Sigmoid colon (tissue), 7 donors: Measurements from ENCODE around the gene RACK1. TPM values are rescaled to one million over a fixed set of nuclear protein-coding genes. Genes with fewer than 3 reads are reported as not detected.

Source experiments
- DNase-seq: peaks from one replicate; pipeline ENCODE4 v3.0.0-alpha.2; 2019
- H3K27ac ChIP-seq, 4 donors: fragments of 200-600 bp; sonication (generic); one replicate each; pipeline ENCODE4 v1.5.1; 2016 to 2019; ENCODE audit warnings: mild to moderate bottlenecking in 1 of 4
- H3K27me3 ChIP-seq, 3 donors: fragments of 200-600 bp; sonication (generic); one replicate each; pipeline ENCODE4 v1.5.1; 2019; ENCODE audit warnings: mild to moderate bottlenecking in 1 of 3
- H3K36me3 ChIP-seq, 4 donors: fragments of 200-600 bp; sonication (generic); one replicate each; pipeline ENCODE4 v1.5.1; 2016 to 2019
- H3K4me1 ChIP-seq, 4 donors: fragments of 200-600 bp; sonication (generic); one replicate each; pipeline ENCODE4 v1.5.1; 2017 to 2019
- H3K4me3 ChIP-seq, 4 donors: fragments of 200-600 bp; sonication (generic); one replicate each; pipeline ENCODE4 v1.5.1; 2017 to 2019; ENCODE audit warnings: mild to moderate bottlenecking in 2 of 4, moderate library complexity in 1 of 4
- H3K9me3 ChIP-seq, 4 donors: fragments of 200-600 bp in 3 of 4; sonication (generic) in 3 of 4; one replicate each; pipeline versions ENCODE4 v1.5.1 to v1.6.1; 2013 to 2019
- EP300 ChIP-seq, 4 donors: sonication (generic); formaldehyde crosslinking; IDR thresholded peaks; one replicate each; pipeline ENCODE4 v1.6.1; 2017; ENCODE audit warnings: antibody characterized with exemption in 4 of 4
- POLR2A ChIP-seq, 2 donors: fragments of 450-650 bp; IDR thresholded peaks; one replicate each; pipeline ENCODE4 v1.6.1; 2016; ENCODE audit warnings: antibody characterized with exemption in 2 of 2, mild to moderate bottlenecking in 2 of 2, moderate library complexity in 2 of 2
- POLR2AphosphoS5 ChIP-seq, 4 donors: sonication (generic); formaldehyde crosslinking; IDR thresholded peaks; one replicate each; pipeline ENCODE4 v1.6.1; 2017; ENCODE audit warnings: antibody characterized with exemption in 4 of 4
- WGBS, 2 donors: extraction: QIAGEN DNeasy Blood & Tissue Kit; methylation state at CpG; one replicate each; pipeline ENCODE4 v1.1.7; 2013; 5-methylcytosine and 5-hydroxymethylcytosine counted together
- intact Hi-C: fragments of 100-400 bp; cut with DNase I; formaldehyde crosslinking; loops from one replicate; pipeline ENCODE4 v1.15.1; 2023
- polyA plus RNA-seq, 3 donors: library from polyadenylated mRNA; stranded (reverse); fragments of 200-250 nt; gene quantifications; one replicate each; pipeline ENCODE4 v1.2.3, GENCODE V29; 2013
- total RNA-seq, 4 donors: library from RNA; depleted of rRNA; stranded (reverse); fragments of >200 nt; gene quantifications; one replicate each; pipeline ENCODE4 v1.1.0, GENCODE V29; 2016
- TF ChIP-seq, protein P1 (sequence below), 4 experiments: fragments of 450-650 bp in 3 of 4; fragments of 200-600 bp in 1 of 4; IDR thresholded peaks; one replicate each; pipeline ENCODE4 v1.5.1; 2016 to 2019; ENCODE audit warnings: antibody characterized with exemption in 4 of 4, mild to moderate bottlenecking in 3 of 4, moderate library complexity in 2 of 4
- donor health status: healthy with polysubstance abuse.
- donor health status: Bipolar disorder and iron deficiency.
- donor health status: healthy.

Gene RACK1
- total and polyA plus RNA-seq, 7 donors: 1,821 to 2,943 (median 2,174) TPM

DNA sequence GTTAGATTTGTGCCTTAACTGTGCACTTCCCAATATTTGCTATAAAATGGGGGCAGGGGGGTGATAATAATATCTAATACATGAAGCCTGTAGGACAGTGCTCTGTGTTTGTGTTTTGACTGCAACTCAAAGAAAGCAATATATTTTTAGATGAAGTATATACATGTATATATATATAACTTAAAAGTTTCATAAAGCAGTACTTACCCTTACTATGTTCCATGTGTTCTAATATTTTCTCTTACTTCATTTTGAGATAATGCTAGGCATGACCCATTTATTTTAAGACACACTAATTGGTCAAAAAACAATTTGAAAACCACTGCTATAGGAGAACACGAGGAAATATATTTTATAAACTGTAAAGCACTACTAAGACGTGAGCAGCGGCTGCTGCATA is 14.9 kb upstream of the RACK1 start:
- intact Hi-C loops: no loop called here
- Histone ChIP-seq H3K27ac (peak overlapping the region in 2 of 4 donors; percentile 94 to 100), H3K4me3 (peak overlapping the region in 3 of 4 donors; percentile 71 to 98 (median 80)), H3K36me3 (peaks cover 0 to 24% (median 2%) of the 10 kb centered on the region in 4 donors), H3K4me1 (peaks cover 0 to 73% (median 53%) of the 10 kb centered on the region in 4 donors), H3K27me3 (no peaks in the 10 kb centered on the region), H3K9me3 (no peaks in the 10 kb centered on the region)
- DNase-seq: no peak
- 30 to 68% methylated on average over 3 of the region's 3 CpGs for WGBS, 2 donors
- TF ChIP-seq EP300 (IDR thresholded peaks at IDR 0.05): no peak
- no peak for TF ChIP-seq POLR2A (IDR thresholded peaks at IDR 0.05)
- no peak for TF ChIP-seq POLR2AphosphoS5 (IDR thresholded peaks at IDR 0.05)
- TF ChIP-seq, protein P1, sequence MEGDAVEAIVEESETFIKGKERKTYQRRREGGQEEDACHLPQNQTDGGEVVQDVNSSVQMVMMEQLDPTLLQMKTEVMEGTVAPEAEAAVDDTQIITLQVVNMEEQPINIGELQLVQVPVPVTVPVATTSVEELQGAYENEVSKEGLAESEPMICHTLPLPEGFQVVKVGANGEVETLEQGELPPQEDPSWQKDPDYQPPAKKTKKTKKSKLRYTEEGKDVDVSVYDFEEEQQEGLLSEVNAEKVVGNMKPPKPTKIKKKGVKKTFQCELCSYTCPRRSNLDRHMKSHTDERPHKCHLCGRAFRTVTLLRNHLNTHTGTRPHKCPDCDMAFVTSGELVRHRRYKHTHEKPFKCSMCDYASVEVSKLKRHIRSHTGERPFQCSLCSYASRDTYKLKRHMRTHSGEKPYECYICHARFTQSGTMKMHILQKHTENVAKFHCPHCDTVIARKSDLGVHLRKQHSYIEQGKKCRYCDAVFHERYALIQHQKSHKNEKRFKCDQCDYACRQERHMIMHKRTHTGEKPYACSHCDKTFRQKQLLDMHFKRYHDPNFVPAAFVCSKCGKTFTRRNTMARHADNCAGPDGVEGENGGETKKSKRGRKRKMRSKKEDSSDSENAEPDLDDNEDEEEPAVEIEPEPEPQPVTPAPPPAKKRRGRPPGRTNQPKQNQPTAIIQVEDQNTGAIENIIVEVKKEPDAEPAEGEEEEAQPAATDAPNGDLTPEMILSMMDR (IDR thresholded peaks at IDR 0.05): no peak

DNA sequence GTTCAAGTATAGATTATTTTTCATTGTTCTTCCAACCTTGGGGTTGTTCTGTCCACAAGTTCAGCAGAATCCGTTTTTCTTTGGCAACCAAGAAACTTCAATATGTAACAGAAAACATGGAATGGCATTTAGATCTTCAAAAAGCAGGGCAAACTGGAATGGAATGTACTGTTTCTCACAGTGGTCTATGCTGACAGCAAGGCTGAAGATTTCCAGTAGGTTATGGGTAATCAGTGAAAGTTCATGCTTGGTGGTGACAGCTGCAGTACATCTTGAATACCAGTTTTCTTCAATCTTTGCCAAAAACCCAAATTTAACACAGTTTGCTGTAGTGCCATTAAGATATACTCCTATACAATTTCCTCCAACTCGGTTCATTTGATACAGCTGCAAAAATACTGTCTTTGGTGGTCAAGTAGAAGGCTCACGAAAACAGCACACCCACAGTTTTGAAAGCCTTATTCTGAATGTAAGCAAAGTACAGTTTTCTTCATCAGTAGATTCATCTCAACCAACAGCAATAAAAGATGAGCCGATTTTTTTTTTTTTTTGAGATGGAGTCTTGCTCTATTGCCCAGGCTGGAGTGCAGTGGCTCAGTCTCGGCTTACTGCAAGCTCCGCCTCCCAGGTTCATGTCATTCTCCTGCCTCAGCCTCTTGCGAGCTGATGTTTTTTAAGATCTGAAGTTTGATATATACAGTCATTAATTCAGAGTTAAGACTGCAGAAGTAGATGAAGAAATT is 12.3 kb upstream of the RACK1 start:
- no peaks in the 10 kb centered on the region for H3K27me3 ChIP-seq
- peaks cover 0 to 89% (median 64%) of the 10 kb centered on the region in 4 donors for H3K4me1 ChIP-seq
- no peak for TF ChIP-seq POLR2A (IDR thresholded peaks at IDR 0.05)
- TF ChIP-seq, protein P1 (IDR thresholded peaks at IDR 0.05): no peak
- no peak overlapping the region for H3K4me3 ChIP-seq
- intact Hi-C loops: no loop called here
- H3K36me3 ChIP-seq: peaks cover 0 to 32% (median 13%) of the 10 kb centered on the region in 4 donors
- WGBS, 2 donors: 76 to 83% methylated on average over 7 of the region's 7 CpGs
- no peak for DNase-seq
- no peaks in the 10 kb centered on the region for H3K9me3 ChIP-seq
- no peak overlapping the region for H3K27ac ChIP-seq

DNA sequence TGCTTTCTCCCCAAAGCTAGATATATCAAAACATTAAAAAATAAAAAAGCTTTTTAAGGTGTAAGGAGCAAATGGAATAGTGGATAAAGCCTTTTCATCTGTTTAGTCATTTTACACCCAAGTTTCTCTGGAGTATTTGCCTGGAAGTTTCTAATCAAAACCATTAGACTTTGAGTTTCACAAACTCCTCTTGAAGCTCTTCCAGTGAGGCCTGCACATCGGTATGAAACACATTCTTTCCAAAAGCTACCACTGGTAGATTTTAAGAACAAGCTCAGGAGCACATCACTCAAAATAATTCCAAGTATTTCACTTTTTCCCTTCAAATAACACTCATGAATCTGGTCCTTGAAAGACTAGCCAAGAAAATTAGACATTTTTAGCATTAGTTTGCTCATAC is 11.6 kb upstream of the RACK1 start:
- Histone ChIP-seq H3K9me3 (no peaks in the 10 kb centered on the region), H3K4me1 (peaks cover 0 to 95% (median 70%) of the 10 kb centered on the region in 4 donors), H3K36me3 (peaks cover 0 to 32% (median 13%) of the 10 kb centered on the region in 4 donors), H3K27me3 (no peaks in the 10 kb centered on the region), H3K4me3 (no peak overlapping the region), H3K27ac (no peak overlapping the region)
- no peak for DNase-seq
- TF ChIP-seq EP300 (IDR thresholded peaks at IDR 0.05): no peak
- TF ChIP-seq, protein P1 (IDR thresholded peaks at IDR 0.05): no peak
- no peak for TF ChIP-seq POLR2A (IDR thresholded peaks at IDR 0.05)
- TF ChIP-seq POLR2AphosphoS5 (IDR thresholded peaks at IDR 0.05): no peak
- 70 to 76% methylated on average over 1 of the region's 1 CpG for WGBS, 2 donors
- intact Hi-C loops: no loop called here

DNA sequence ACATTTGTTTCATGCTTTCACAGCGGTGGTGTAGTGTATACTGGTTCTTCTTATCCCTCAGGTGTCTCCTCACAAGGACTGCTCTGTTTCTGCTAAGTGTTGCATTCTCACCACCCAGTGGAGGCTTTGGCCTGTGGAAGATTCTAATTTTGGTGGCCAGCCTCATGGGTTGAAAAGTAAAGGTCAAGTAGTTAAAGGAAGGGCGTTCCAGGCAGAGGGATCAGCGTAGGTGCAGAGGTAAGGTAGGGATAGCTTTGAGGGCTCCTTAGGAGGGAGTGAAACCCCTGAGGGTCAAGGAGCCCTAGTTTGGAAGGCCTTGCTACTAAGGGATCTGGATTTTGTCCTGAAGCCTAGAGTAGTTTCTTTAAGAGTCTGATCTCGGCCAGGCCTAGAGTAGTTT is 4.6 kb upstream of the RACK1 start:
- TF ChIP-seq, protein P1 (IDR thresholded peaks at IDR 0.05): no peak
- TF ChIP-seq POLR2A (IDR thresholded peaks at IDR 0.05) (no peak), POLR2AphosphoS5 (IDR thresholded peaks at IDR 0.05) (no peak), EP300 (IDR thresholded peaks at IDR 0.05) (no peak)
- no peak for DNase-seq
- intact Hi-C loops: loop anchor here (5.0 kb wide), 1 partner anchor 436 kb away; no protein-coding TSS in a partner anchor

More for the DNA sequence above, 4.6 kb upstream of the RACK1 start:
- Histone ChIP-seq H3K27me3 (no peaks in the 10 kb centered on the region), H3K36me3 (peaks cover 0 to 15% (median 5%) of the 10 kb centered on the region in 4 donors), H3K27ac (peak overlapping the region; percentile 95 to 99 (median 96)), H3K4me3 (peak overlapping the region in 3 of 4 donors; percentile 69 to 92 (median 74)), H3K9me3 (no peaks in the 10 kb centered on the region), H3K4me1 (peaks cover 0 to 80% (median 65%) of the 10 kb centered on the region in 4 donors)
- WGBS, 2 donors: 75 to 87% methylated on average over 4 of the region's 4 CpGs
